ENCODE results near the gene IPO13. TPM values are rescaled to one million over a fixed set of nuclear protein-coding genes. Genes with fewer than 3 reads are reported as not detected.

The IPO13 gene
- total and polyA plus RNA-seq, 10 donors: 10.5 to 27.4 (median 19.0) TPM

DNA sequence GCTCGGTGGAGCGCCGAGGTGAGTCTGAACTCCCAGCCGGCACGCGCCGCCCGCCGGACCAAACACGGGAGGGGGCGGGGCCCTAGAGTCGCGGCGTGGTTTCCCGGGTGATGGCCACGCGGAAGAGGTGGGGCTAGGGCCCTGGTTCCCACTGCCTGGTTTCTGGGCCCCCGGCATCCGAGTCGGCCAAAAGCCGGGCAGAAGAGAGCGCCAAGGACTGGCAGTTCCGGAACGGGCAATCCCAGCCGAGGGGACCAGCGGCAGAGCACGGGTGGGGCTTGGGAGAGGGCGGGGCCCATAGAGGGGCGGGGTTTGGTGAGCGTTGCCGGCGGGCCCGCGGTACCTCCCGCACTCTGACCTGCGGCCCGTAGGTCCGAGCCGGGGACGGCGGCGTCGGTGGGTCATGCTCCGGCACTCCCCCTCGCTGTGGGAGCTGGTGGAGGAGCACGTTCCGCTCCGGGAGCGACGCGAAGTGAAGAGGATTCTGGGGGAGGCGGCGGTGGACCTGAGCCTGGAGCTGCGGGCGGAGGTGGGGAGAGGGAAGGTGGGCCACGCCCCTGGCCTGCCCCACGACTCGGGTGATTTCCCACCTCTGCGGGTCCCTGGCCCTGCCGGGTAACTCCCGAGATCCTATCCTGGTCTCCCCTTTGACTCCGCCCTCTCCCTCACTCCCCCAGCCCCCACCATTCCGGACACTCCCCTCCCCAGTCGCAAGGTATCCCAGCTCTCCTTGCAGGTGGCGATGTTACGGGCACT, 44.9 kb downstream of the IPO13 start, which contains the start of gene CCDC24:
Gene CCDC24, plus strand, starts transcription at position 124 of the 756 bp plus-strand sequence. Its CDS starts 280 bp downstream, at position 404.
- intact Hi-C loops (cut with DNase I; ENCODE audit: low total_unique reads): no loop called here
- no peak for TF ChIP-seq POLR2A (IDR thresholded peaks at IDR 0.05)
- TF ChIP-seq POLR2AphosphoS5 (IDR thresholded peaks at IDR 0.05): peak; percentile 65 to 85 (median 79)
- TF ChIP-seq, protein P1, sequence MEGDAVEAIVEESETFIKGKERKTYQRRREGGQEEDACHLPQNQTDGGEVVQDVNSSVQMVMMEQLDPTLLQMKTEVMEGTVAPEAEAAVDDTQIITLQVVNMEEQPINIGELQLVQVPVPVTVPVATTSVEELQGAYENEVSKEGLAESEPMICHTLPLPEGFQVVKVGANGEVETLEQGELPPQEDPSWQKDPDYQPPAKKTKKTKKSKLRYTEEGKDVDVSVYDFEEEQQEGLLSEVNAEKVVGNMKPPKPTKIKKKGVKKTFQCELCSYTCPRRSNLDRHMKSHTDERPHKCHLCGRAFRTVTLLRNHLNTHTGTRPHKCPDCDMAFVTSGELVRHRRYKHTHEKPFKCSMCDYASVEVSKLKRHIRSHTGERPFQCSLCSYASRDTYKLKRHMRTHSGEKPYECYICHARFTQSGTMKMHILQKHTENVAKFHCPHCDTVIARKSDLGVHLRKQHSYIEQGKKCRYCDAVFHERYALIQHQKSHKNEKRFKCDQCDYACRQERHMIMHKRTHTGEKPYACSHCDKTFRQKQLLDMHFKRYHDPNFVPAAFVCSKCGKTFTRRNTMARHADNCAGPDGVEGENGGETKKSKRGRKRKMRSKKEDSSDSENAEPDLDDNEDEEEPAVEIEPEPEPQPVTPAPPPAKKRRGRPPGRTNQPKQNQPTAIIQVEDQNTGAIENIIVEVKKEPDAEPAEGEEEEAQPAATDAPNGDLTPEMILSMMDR (IDR thresholded peaks at IDR 0.05 in 8 of 11, conservative IDR thresholded peaks at IDR 0.05 in 3 of 11): no peak
- peak within 1 kb of the TSS; percentile 14 to 84 (median 76) for H3K27ac ChIP-seq
- H3K27me3 ChIP-seq (replicated peaks in 1 of 7): no peaks in the 10 kb centered on the region
- H3K9me3 ChIP-seq: no peaks in the 10 kb centered on the region
- H3K4me3 ChIP-seq: peak within 1 kb of the TSS; percentile 56 to 91 (median 82)
- no peaks in the 10 kb centered on the region for H3K36me3 ChIP-seq
- WGBS, 5 donors: 0 to 5% (median 1%) methylated on average over 13 to 65 of the region's 66 CpGs
- DNase-seq: peak; percentile 97
- H3K4me1 ChIP-seq: peaks cover 3 to 46% (median 25%) of the 10 kb centered on the region in 6 donors

DNA sequence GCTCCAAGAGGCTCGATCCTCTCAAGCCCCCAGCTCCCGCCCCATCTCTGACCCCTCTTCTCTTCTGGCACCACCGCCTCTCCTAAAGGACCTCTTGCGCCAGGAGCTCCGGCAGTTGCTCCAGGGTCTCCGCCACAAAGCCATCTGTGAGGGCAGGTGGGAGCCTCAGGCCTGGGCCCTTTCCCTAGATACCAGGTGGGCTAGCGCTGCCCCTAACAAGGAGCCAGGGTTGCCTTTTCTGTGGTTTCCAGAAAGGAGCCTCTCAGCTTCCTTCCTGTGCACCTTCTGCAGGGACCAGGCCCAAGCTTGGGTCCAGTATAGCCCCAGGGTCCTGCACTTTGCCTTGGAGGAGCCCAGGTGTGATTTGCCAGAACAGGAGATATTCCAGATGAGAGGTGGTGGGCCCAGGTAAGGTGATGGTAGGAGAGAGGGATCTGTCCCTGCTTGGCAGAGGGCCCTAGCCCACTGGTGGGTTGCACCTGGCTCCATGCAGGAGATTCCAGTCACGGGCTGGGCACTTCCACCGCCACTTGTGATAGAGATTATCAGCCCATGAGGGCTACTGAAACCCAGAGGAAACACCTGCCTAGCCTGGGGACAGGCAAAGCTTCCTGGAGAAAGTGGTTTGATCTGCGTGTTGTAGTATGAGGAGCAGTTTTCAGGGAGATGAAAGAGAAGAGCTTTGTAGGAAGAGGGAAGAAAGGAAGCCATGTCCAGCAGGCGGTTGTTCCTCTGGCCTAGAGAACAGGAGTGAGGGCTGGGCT, 45.7 kb downstream of the IPO13 start:
- intact Hi-C loops (cut with DNase I; ENCODE audit: low total_unique reads): no loop called here
- Histone ChIP-seq H3K27me3 (replicated peaks in 1 of 7) (no peaks in the 10 kb centered on the region), H3K36me3 (no peaks in the 10 kb centered on the region), H3K27ac (peak overlapping the region in 4 of 8 donors; percentile 79 to 84 (median 83)), H3K4me1 (peaks cover 3 to 46% (median 25%) of the 10 kb centered on the region in 6 donors), H3K4me3 (peak overlapping the region; percentile 56 to 91 (median 82)), H3K9me3 (no peaks in the 10 kb centered on the region)
- 36 to 46% (median 45%) methylated on average over 11 of the region's 11 CpGs for WGBS, 5 donors
- peak; percentile 75 for DNase-seq
- TF ChIP-seq POLR2AphosphoS5 (IDR thresholded peaks at IDR 0.05) (no peak), POLR2A (IDR thresholded peaks at IDR 0.05) (no peak)
- TF ChIP-seq, protein P1 (IDR thresholded peaks at IDR 0.05 in 8 of 11, conservative IDR thresholded peaks at IDR 0.05 in 3 of 11): no peak

DNA sequence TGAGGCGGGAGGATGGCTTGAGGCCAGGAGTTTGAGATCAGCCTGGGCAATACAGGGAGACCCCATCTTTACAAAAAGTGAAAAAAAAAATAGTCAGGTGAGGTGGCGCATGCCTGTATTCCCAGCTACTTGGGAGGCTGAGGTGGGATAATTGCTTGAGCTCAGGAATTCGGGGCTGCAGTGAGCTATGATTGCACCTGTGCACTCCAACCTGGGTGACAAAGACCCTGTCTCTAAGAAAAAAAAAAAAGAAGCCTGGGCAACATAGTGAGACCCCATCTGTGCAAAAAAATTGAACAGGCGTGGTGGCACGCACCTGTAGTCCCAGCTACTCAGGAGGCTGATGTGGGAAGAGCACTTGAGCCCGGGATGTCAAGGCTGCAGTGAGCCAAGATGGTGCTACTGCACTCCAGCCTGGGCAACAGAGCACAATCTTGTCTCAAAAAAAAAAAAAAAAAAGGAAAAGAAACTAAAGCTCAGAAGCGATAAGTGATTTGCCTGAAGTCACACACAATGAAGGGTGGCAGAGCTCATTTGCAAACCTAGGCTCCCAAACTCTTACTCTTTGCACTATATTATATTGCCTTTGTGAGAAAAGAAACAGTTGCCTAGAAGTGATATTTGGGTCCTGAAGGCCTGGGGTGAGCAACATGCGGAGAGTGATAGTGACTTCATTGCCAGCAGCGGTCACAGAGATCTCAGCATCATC, 46.6 kb downstream of the IPO13 start:
- no peak for TF ChIP-seq POLR2A (IDR thresholded peaks at IDR 0.05)
- TF ChIP-seq, protein P1 (IDR thresholded peaks at IDR 0.05 in 8 of 11, conservative IDR thresholded peaks at IDR 0.05 in 3 of 11): no peak
- no peak for TF ChIP-seq POLR2AphosphoS5 (IDR thresholded peaks at IDR 0.05)
- H3K27me3 ChIP-seq (replicated peaks in 1 of 7): no peaks in the 10 kb centered on the region

More for the DNA sequence above, 46.6 kb downstream of the IPO13 start:
- Histone ChIP-seq H3K4me1 (peaks cover 3 to 46% (median 25%) of the 10 kb centered on the region in 6 donors), H3K27ac (peak overlapping the region in 2 of 8 donors; percentile 17 to 84), H3K36me3 (no peaks in the 10 kb centered on the region), H3K4me3 (no peak overlapping the region), H3K9me3 (no peaks in the 10 kb centered on the region)
- DNase-seq: no peak
- intact Hi-C loops (cut with DNase I; ENCODE audit: low total_unique reads): no loop called here
- WGBS, 5 donors: 86 to 91% (median 88%) methylated on average over 9 of the region's 9 CpGs

All from spleen (tissue), 11 donors.